Kidney (tissue), 14 donors: ENCODE data around the gene SYTL1. TPM values are rescaled to one million over a fixed set of nuclear protein-coding genes. Genes with fewer than 3 reads are reported as not detected.

Experiments used
- DNase-seq, 5 donors: peaks; one replicate each; pipeline ENCODE4 v3.0.0-alpha.2; 2013 to 2020
- FAIRE-seq: peaks from 2 replicates; lab custom pipeline; 2012; peaks lifted over from hg19 to GRCh38; lab: Jason Lieb, UNC
- H3K27ac ChIP-seq, 2 donors: one replicate each; pipeline ENCODE4 v1.7.0; 2013; ENCODE audit warnings: low read depth in 2 of 2, low read length in 2 of 2, inconsistent platforms in 1 of 2
- H3K27me3 ChIP-seq: one replicate; pipeline ENCODE4 v1.7.1; 2013; ENCODE audit warnings: low read length, inconsistent platforms; ENCODE audit not compliant: control insufficient read depth, insufficient read depth
- H3K36me3 ChIP-seq, 3 donors: one replicate each; pipeline versions ENCODE4 v1.7.0 to v1.7.1; 2013; ENCODE audit warnings: low read length in 3 of 3, control low read depth in 1 of 3, inconsistent platforms in 1 of 3; ENCODE audit not compliant: insufficient read depth in 3 of 3, control insufficient read depth in 2 of 3
- H3K4me1 ChIP-seq, 3 donors: one replicate each; pipeline versions ENCODE4 v1.7.0 to v1.7.1; 2013; ENCODE audit warnings: low read length in 3 of 3, inconsistent platforms in 1 of 3, low read depth in 1 of 3; ENCODE audit not compliant: control insufficient read depth in 2 of 3, insufficient read depth in 2 of 3
- H3K4me3 ChIP-seq, 3 donors: one replicate each; pipeline versions ENCODE4 v1.7.0 to v1.8.1; 2013; ENCODE audit warnings: low read length in 3 of 3, control low read depth in 1 of 3, inconsistent platforms in 1 of 3
- H3K9ac ChIP-seq, 3 donors: one replicate each; pipeline versions ENCODE4 v1.7.0 to v1.7.1; 2013; ENCODE audit warnings: low read length in 3 of 3, control low read depth in 1 of 3, inconsistent platforms in 1 of 3
- H3K9me3 ChIP-seq, 3 donors: one replicate each; pipeline versions ENCODE4 v1.7.0 to v1.7.1; 2013; ENCODE audit warnings: low read length in 3 of 3, control low read depth in 1 of 3, inconsistent platforms in 1 of 3; ENCODE audit not compliant: control insufficient read depth in 2 of 3, insufficient read depth in 1 of 3
- CTCF ChIP-seq: IDR thresholded peaks from 3 replicates; pipeline ENCODE4 v1.5.1; 2012; ENCODE audit warnings: mild to moderate bottlenecking, moderate library complexity, borderline replicate concordance; ENCODE audit not compliant: insufficient read depth; ENCODE audit errors: extremely low read depth
- intact Hi-C: fragments of 100-400 bp; cut with DNase I; formaldehyde crosslinking; loops from one replicate; pipeline ENCODE4 v1.11.1; 2022
- polyA plus RNA-seq: library from polyadenylated mRNA; stranded (reverse); fragments of 350-450 nt; fragmentation: Illumina TruSeq; extraction: RNeasy Lipid Tissue Mini Kit (QIAGEN cat#74804); gene quantifications from one replicate; pipeline ENCODE4 v1.2.3, GENCODE V29; 2014; ENCODE audit warnings: low read depth, low replicate concordance; ENCODE audit not compliant: insufficient read depth
- total RNA-seq: library from RNA; stranded (reverse); fragmentation: NEBNext Ultra II Directional; extraction: Animal tissue kit (Norgen Biotek cat#: 25700); gene quantifications from one replicate; pipeline ENCODE4 v1.2.1, GENCODE V29; 2021
- donor health status: control.
- donor health status: control.
- donor health status: control.
- donor health status: control.
- donor health status: control.
- donor health status: DM: yes; HTN: yes; CAD: no.
- donor health status: Normal renal cell carcinoma (clear cell type).

The SYTL1 gene
- total and polyA plus RNA-seq, 2 donors from 2014 or later: 5.9 to 19.3 TPM

- peak overlapping the region; percentile 35 to 69 for H3K27ac ChIP-seq
- peaks cover 6 to 24% (median 12%) of the 10 kb centered on the region in 3 donors for H3K4me1 ChIP-seq
- FAIRE-seq: no peak
- TF ChIP-seq CTCF: peak; percentile 10
- intact Hi-C loops: no loop called here
- H3K27me3 ChIP-seq: no peaks in the 10 kb centered on the region
- H3K9ac ChIP-seq: no peak overlapping the region
- no peaks in the 10 kb centered on the region for H3K9me3 ChIP-seq
- H3K36me3 ChIP-seq: peaks cover 3 to 10% (median 8%) of the 10 kb centered on the region in 3 donors
- no peak overlapping the region for H3K4me3 ChIP-seq
- DNase-seq: peak; percentile 72 to 91 (median 84)
Measured at GRCh38 chr1:27403065-27403726, 61.4 kb downstream of the SYTL1 start.

Other genes starting within 250 kb of the SYTL1 start
- gene SLC9A1, start 186.9 kb upstream of the SYTL1 start, total RNA-seq: 29.8 TPM
- gene SLC9A1, start 186.9 kb upstream of the SYTL1 start, polyA plus RNA-seq: 19.3 TPM
- gene WDTC1, start 107.4 kb upstream of the SYTL1 start, total RNA-seq: 42.2 TPM
- gene WDTC1, start 107.4 kb upstream of the SYTL1 start, polyA plus RNA-seq: 23.7 TPM
- gene TMEM222, start 19.9 kb upstream of the SYTL1 start, total RNA-seq: 42.9 TPM
- 58.2 TPM for gene TMEM222, start 19.9 kb upstream of the SYTL1 start, polyA plus RNA-seq
- gene MAP3K6, start 24.9 kb downstream of the SYTL1 start, total RNA-seq: 86.7 TPM
- 59.7 TPM for gene MAP3K6, start 24.9 kb downstream of the SYTL1 start, polyA plus RNA-seq
- 7.9 TPM for gene FCN3, start 32.8 kb downstream of the SYTL1 start, total RNA-seq
- 240 TPM for gene FCN3, start 32.8 kb downstream of the SYTL1 start, polyA plus RNA-seq
- 0.63 TPM for gene CD164L2, start 41.3 kb downstream of the SYTL1 start, total RNA-seq
- 1.1 TPM for gene CD164L2, start 41.3 kb downstream of the SYTL1 start, polyA plus RNA-seq
- 0.38 TPM for gene GPR3, start 50.6 kb downstream of the SYTL1 start, total RNA-seq
- gene GPR3, start 50.6 kb downstream of the SYTL1 start, polyA plus RNA-seq: 0.77 TPM
- gene WASF2, start 148.1 kb downstream of the SYTL1 start, total RNA-seq: 159 TPM
- gene WASF2, start 148.1 kb downstream of the SYTL1 start, polyA plus RNA-seq: 23.9 TPM